GM12878 (cell line): ENCODE data around the gene S100A4. TPM values are rescaled to one million over a fixed set of nuclear protein-coding genes. Genes with fewer than 3 reads are reported as not detected.

Source experiments
- ATAC-seq: fragments of 200-7000 bp; cut with Tn5 transposase; 3 replicates; pipeline ENCODE4 v1.9.1; 2020; ENCODE audit warnings: mild to moderate bottlenecking, moderate library complexity
- BruUV-seq: library from RNA; stranded (reverse); fragments of 400-500 nt; replicated peaks from 2 replicates; lab custom pipeline; 2021; lab: Mats Ljungman, UMichigan
- CTCF ChIA-PET: fragments of 300-600 bp; sonication (Branson Sonifier 250); formaldehyde crosslinking; extraction: SDS; loops from one replicate; lab custom pipeline; 2021; ENCODE audit warnings: inconsistent platforms; lab: Yijun Ruan, JAX
- POLR2A ChIA-PET: fragments of 350-600 bp; formaldehyde crosslinking; extraction: SDS; loops from one replicate; lab custom pipeline; 2021; ENCODE audit warnings: inconsistent platforms; lab: Charles Lee
- RAD21 ChIA-PET: fragments of 300-600 bp; sonication (Branson Sonifier 250); formaldehyde crosslinking; loops from one replicate; lab custom pipeline; 2023; ENCODE audit warnings: antibody characterized with exemption; ENCODE audit not compliant: unreplicated experiment; lab: Charles Lee
- SMC1A ChIA-PET: fragments of 300-600 bp; sonication (Branson Sonifier 250); formaldehyde crosslinking; loops from one replicate; lab custom pipeline; 2023; ENCODE audit not compliant: unreplicated experiment, uncharacterized antibody; lab: Charles Lee
- DNase-seq: peaks from one replicate; pipeline ENCODE4 v3.0.0-alpha.2; 2011; ENCODE audit warnings: low read depth, low spot score
- FAIRE-seq: peaks from 3 replicates; lab custom pipeline; 2011; peaks lifted over from hg19 to GRCh38; lab: Jason Lieb, UNC
- H2AFZ ChIP-seq: 2 replicates; pipeline ENCODE4 v1.6.0; 2011; ENCODE audit warnings: low read depth, low read length, control low read depth; ENCODE audit not compliant: control insufficient read depth
- H3K27ac ChIP-seq: 2 replicates; pipeline ENCODE4 v1.5.1; 2011; ENCODE audit warnings: control low read depth; ENCODE audit not compliant: control insufficient read depth, insufficient read depth
- H3K27me3 ChIP-seq, 2 experiments: replicated peaks in 1 of 2; 2 replicates each; pipeline versions ENCODE4 v1.6.0 to v1.6.1; 2011; ENCODE audit warnings: low read length in 1 of 2; ENCODE audit not compliant: control insufficient read depth in 2 of 2, insufficient read depth in 2 of 2
- H3K36me3 ChIP-seq, 2 experiments: 2 replicates each; pipeline ENCODE4 v1.5.1; 2011; ENCODE audit warnings: low read length in 1 of 2; ENCODE audit not compliant: control insufficient read depth in 2 of 2, insufficient read depth in 2 of 2
- H3K4me1 ChIP-seq: 2 replicates; pipeline ENCODE4 v1.6.1; 2011; ENCODE audit warnings: mild to moderate bottlenecking, low read length, moderate library complexity, mixed read lengths; ENCODE audit not compliant: control insufficient read depth, insufficient read depth
- H3K4me2 ChIP-seq: 2 replicates; pipeline ENCODE4 v1.6.0; 2011; ENCODE audit warnings: control low read depth; ENCODE audit not compliant: control insufficient read depth, insufficient read depth
- H3K4me3 ChIP-seq: fragments of 200-600 bp; sonication (generic); 2 replicates; pipeline ENCODE4 v1.5.1; 2016
- H3K79me2 ChIP-seq: 2 replicates; pipeline ENCODE4 v1.6.0; 2011; ENCODE audit warnings: low read length; ENCODE audit not compliant: control insufficient read depth, insufficient read depth
- H3K9ac ChIP-seq: 2 replicates; pipeline ENCODE4 v1.8.0; 2011; ENCODE audit warnings: low read length, control low read depth, mixed read lengths; ENCODE audit not compliant: control insufficient read depth, insufficient read depth
- H3K9me3 ChIP-seq: replicated peaks from 3 replicates; pipeline ENCODE4 v1.5.1; 2011; ENCODE audit warnings: mild to moderate bottlenecking, low read length; ENCODE audit not compliant: control insufficient read depth, insufficient read depth
- H4K20me1 ChIP-seq: 2 replicates; pipeline ENCODE4 v1.6.0; 2011; ENCODE audit not compliant: control insufficient read depth, insufficient read depth
- SMAD5 ChIP-seq: IDR thresholded peaks from 2 replicates; pipeline ENCODE4 v1.6.1; 2016; ENCODE audit warnings: antibody characterized with exemption, low read depth
- WGBS: methylation state at CpG from one replicate; pipeline ENCODE4 v1.1.6; 2016; ENCODE audit warnings: low lambda C conversion rate; ENCODE audit not compliant: insufficient replicate concordance, insufficient coverage; ENCODE audit errors: missing lambda C conversion rate; 5-methylcytosine and 5-hydroxymethylcytosine counted together
- in situ Hi-C: fragments of 300-500 bp; cut with MboI; formaldehyde crosslinking; loops from 9 replicates; pipeline ENCODE4 v1.14.3; 2018; ENCODE audit warnings: mixed read lengths
- intact Hi-C: fragments of 100-400 bp; cut with micrococcal nuclease; formaldehyde crosslinking; loops from one replicate; pipeline ENCODE4 v1.14.2; 2022; ENCODE audit not compliant: unreplicated experiment
- polyA plus RNA-seq, 11 experiments: library from polyadenylated mRNA; depleted of rRNA in 4 of 11; unstranded in 6 of 11; stranded (reverse) in 5 of 11; fragments of >200 nt; fragmentation: Nextera tagmentation in 4 of 11; fragmentation: Illumina TruSeq in 1 of 11; extraction: Ambion mirVana in 4 of 11; extraction: Trizol in 1 of 11; gene quantifications; 1 replicate in 1 of 11; 2 replicates in 10 of 11; pipeline versions ENCODE4 v1.2.1 to v1.2.3, GENCODE V29; 2011 to 2016; ENCODE audit warnings: inconsistent platforms in 2 of 11, missing spikeins in 2 of 11, low read depth in 1 of 11
- total RNA-seq, 4 experiments: library from RNA; depleted of rRNA in 3 of 4; stranded (reverse); fragments of >200 nt in 3 of 4; fragmentation: Illumina TruSeq in 1 of 4; extraction: Trizol in 1 of 4; gene quantifications; 2 replicates each; pipeline versions ENCODE4 v1.2.1 to v1.2.3, GENCODE V29; 2013 to 2021
- TF ChIP-seq, protein P1 (sequence below): fragments of 450-650 bp; IDR thresholded peaks from 2 replicates; pipeline ENCODE4 v1.6.1; 2018; ENCODE audit warnings: borderline replicate concordance, mild to moderate bottlenecking; ENCODE audit not compliant: partially characterized antibody

S100A4 gene
- total and polyA plus RNA-seq, 10 of the 15 experiments (the other 5 are each of a cell fraction or from before 2014, with no cell fraction given), result 4.3 to 104 (median 27.3) TPM

DNA sequence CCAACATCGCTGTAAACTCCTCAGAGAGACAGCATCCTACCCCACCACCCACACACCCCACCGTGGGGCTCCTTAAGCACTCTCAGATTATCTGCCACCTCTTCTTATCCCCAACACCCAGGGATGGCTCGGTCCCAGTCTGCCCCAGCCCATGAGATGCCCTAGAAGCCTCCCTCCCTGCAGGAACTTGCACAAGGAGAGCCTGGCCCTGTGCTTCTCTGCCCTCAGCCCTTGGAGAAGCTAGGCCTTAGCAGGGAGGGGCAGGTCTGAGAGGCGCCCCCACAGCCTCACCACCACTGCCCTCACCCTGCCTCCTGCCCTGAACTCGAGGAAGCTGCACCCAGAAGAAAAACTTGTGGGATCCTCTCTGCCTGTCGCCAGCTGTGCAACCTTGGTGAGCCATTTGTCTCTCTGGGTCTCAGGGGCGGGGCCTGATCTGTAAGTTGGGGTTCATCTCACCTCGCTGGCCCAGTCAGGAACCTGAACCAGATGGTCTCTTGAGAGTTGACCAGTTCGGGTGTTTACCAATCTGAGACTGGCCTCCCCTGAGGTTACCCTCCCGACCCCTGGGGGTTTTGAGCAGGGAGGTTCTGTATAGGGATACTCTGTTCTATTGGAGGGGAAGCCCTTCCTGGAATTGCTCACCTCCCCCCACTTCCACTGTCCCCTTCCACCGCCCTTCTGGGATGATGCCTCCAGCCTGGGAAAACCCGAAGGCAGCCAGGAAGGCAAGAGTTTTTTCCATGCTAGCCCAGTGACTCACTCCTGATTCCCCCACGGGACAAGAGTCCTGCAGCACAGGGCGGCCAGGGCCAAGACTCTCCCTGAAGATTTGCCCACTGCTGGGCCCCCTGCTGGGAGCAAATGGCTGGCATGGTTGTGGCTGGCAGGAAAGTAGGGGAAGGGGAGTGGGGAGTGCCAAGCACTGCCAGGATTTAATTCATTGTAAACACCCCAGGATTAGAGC is 3.4 kb upstream of the S100A4 start, which contains the start of gene S100A3:
TSS of gene S100A3 (minus strand) at position 537 of the 967 bp plus-strand sequence. CDS start 773 bp downstream, outside the sequence.
- no peaks in the 10 kb centered on the region for H3K9me3 ChIP-seq
- FAIRE-seq, result no peak
- in situ Hi-C loops (no loop called here), intact Hi-C loops (no loop called here)
- no peak for TF ChIP-seq SMAD5
- TF ChIP-seq, protein P1, sequence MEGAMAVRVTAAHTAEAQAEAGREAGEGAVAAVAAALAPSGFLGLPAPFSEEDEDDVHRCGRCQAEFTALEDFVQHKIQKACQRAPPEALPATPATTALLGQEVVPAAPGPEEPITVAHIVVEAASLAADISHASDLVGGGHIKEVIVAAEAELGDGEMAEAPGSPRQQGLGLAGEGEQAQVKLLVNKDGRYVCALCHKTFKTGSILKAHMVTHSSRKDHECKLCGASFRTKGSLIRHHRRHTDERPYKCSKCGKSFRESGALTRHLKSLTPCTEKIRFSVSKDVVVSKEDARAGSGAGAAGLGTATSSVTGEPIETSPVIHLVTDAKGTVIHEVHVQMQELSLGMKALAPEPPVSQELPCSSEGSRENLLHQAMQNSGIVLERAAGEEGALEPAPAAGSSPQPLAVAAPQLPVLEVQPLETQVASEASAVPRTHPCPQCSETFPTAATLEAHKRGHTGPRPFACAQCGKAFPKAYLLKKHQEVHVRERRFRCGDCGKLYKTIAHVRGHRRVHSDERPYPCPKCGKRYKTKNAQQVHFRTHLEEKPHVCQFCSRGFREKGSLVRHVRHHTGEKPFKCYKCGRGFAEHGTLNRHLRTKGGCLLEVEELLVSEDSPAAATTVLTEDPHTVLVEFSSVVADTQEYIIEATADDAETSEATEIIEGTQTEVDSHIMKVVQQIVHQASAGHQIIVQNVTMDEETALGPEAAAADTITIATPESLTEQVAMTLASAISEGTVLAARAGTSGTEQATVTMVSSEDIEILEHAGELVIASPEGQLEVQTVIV, result no peak
- H3K79me2 ChIP-seq, result no peaks in the 10 kb centered on the region
- H3K4me1 ChIP-seq, result peaks cover 15% of the 10 kb centered on the region
- H2AFZ ChIP-seq, result no peak within 1 kb of the TSS
- H3K4me2 ChIP-seq, result no peak within 1 kb of the TSS
- no peaks in the 10 kb centered on the region for H3K27me3 ChIP-seq
- no TSS peak for BruUV-seq
- no peak within 1 kb of the TSS for H3K4me3 ChIP-seq
- no peaks in the 10 kb centered on the region for H3K36me3 ChIP-seq
- no peak for ATAC-seq
- ChIA-PET SMC1A (interaction anchor here (0.9 to 1.7 kb wide), 2 partner anchors 8 to 19 kb away, joined by 3 to 5 read pairs; no protein-coding TSS in a partner anchor), CTCF (interaction anchor here (1.2 to 3.4 kb wide), 3 partner anchors 16 to 19 kb away, joined by 4 to 27 read pairs (median 6); no protein-coding TSS in a partner anchor), POLR2A (interaction anchor here (1.5 kb wide), 1 partner anchor 9 kb away, joined by 7 read pairs; no protein-coding TSS in a partner anchor), RAD21 (no interaction called here)
- WGBS, result 18% methylated on average over 14 of the region's 14 CpGs
- H3K27ac ChIP-seq, result no peak within 1 kb of the TSS
- no peak within 1 kb of the TSS for H3K9ac ChIP-seq
- H4K20me1 ChIP-seq, result no peaks in the 10 kb centered on the region
- no peak for DNase-seq
